SW 1271 (cell line): ENCODE data around the gene LSM12.
"Not testable (repeated sequence)": the region's sequence is repeated elsewhere in the genome, so short reads cannot be mapped to it uniquely, and the experiment has no call there.

ENCODE experiments used
- DNase-seq, 2 experiments: peaks; one replicate each; lab custom pipeline; 2025; lab: John Stamatoyannopoulos, UW

LSM12 gene

GRCh38 chr17:44066204-44066930 is at the start of gene LSM12:
TSS of gene LSM12 (minus strand) at chr17:44066671. CDS start at chr17:44066587, 84 bp downstream.
- DNase-seq: peak; percentile 57 to 84

- peak in 1 of 2 experiments; percentile 10 for DNase-seq
Observed at GRCh38 chr17:44115585-44116415, 49.3 kb upstream of the LSM12 start.

- no peak for DNase-seq
Observed at GRCh38 chr17:44113868-44114840, 47.7 kb upstream of the LSM12 start.

GRCh38 chr17:44113382-44113781 is 46.9 kb upstream of the LSM12 start:
- no peak for DNase-seq

GRCh38 chr17:44112284-44113280 is 46.1 kb upstream of the LSM12 start:
- DNase-seq: no peak

- DNase-seq: no peak
Observed at GRCh38 chr17:44111777-44112176, 45.3 kb upstream of the LSM12 start.

- DNase-seq: no peak
Observed at GRCh38 chr17:44110823-44111633, 44.6 kb upstream of the LSM12 start.

GRCh38 chr17:44110011-44110686 is 43.7 kb upstream of the LSM12 start:
- no peak for DNase-seq

- no peak for DNase-seq
Observed at GRCh38 chr17:44109312-44109630, 42.8 kb upstream of the LSM12 start.

- peak in 1 of 2 experiments; percentile 28 for DNase-seq
Observed at GRCh38 chr17:44108440-44109311, 42.2 kb upstream of the LSM12 start.

- DNase-seq: no peak
Observed at GRCh38 chr17:44106801-44107200, 40.3 kb upstream of the LSM12 start.

- no peak for DNase-seq
Observed at GRCh38 chr17:44105941-44106340, 39.5 kb upstream of the LSM12 start.

GRCh38 chr17:44105483-44105882 is 39.0 kb upstream of the LSM12 start:
- DNase-seq: no peak

- no peak for DNase-seq
Observed at GRCh38 chr17:44102849-44103622, 36.6 kb upstream of the LSM12 start.

- not testable (repeated sequence) for DNase-seq
Observed at GRCh38 chr17:44101858-44102257, 35.4 kb upstream of the LSM12 start.

GRCh38 chr17:44097110-44097958 is 30.9 kb upstream of the LSM12 start:
- no peak for DNase-seq
